Breast epithelium (tissue), 4 donors: Measurements from ENCODE around the gene ZNF286A. TPM values are rescaled to one million over a fixed set of nuclear protein-coding genes. Genes with fewer than 3 reads are reported as not detected.
"Not testable (repeated sequence)": the region's sequence is repeated elsewhere in the genome, so short reads cannot be mapped to it uniquely, and the experiment has no call there.

ENCODE experiments used
- DNase-seq, 2 donors: peaks; one replicate each; pipeline ENCODE4 v3.0.0-alpha.2; 2019; ENCODE audit warnings: low spot score in 2 of 2
- H3K27ac ChIP-seq, 2 donors: fragments of 200-600 bp; sonication (generic) in 1 of 2; one replicate each; pipeline ENCODE4 v1.5.1; 2016 to 2019; ENCODE audit warnings: mild to moderate bottlenecking in 1 of 2
- H3K27me3 ChIP-seq, 2 donors: fragments of 200-600 bp; sonication (generic) in 1 of 2; one replicate each; pipeline versions ENCODE4 v1.5.1 to v1.6.0; 2017 to 2019; ENCODE audit warnings: control low read depth in 1 of 2, mild to moderate bottlenecking in 1 of 2
- H3K36me3 ChIP-seq: fragments of 200-600 bp; one replicate; pipeline ENCODE4 v1.5.1; 2019
- H3K4me1 ChIP-seq, 2 donors: fragments of 200-600 bp; sonication (generic); one replicate each; pipeline ENCODE4 v1.5.1; 2016 to 2019; ENCODE audit warnings: control low read depth in 1 of 2
- H3K4me3 ChIP-seq, 3 donors: fragments of 200-600 bp; sonication (generic); 1 replicate in 2 of 3; 2 replicates in 1 of 3; pipeline ENCODE4 v1.5.1; 2016 to 2019; ENCODE audit warnings: mild to moderate bottlenecking in 3 of 3, moderate library complexity in 2 of 3
- H3K9me3 ChIP-seq, 2 donors: fragments of 200-600 bp; sonication (generic) in 1 of 2; one replicate each; pipeline ENCODE4 v1.5.1; 2016 to 2019; ENCODE audit warnings: control low read depth in 1 of 2
- POLR2A ChIP-seq: fragments of 450-650 bp; IDR thresholded peaks from one replicate; pipeline ENCODE4 v1.6.1; 2016; ENCODE audit warnings: antibody characterized with exemption, mild to moderate bottlenecking, moderate library complexity
- POLR2AphosphoS5 ChIP-seq, 3 donors: sonication (generic); formaldehyde crosslinking; IDR thresholded peaks; one replicate each; pipeline ENCODE4 v1.6.1; 2017; ENCODE audit warnings: antibody characterized with exemption in 3 of 3
- intact Hi-C: fragments of 100-400 bp; cut with DNase I; formaldehyde crosslinking; loops from one replicate; pipeline ENCODE4 v1.15.1; 2023; ENCODE audit warnings: low total_unique reads
- total RNA-seq, 3 donors: library from RNA; depleted of rRNA; stranded (reverse); fragments of >200 nt; gene quantifications; one replicate each; pipeline ENCODE4 v1.1.0, GENCODE V29; 2016
- TF ChIP-seq, protein P1 (sequence below), 3 donors: fragments of 450-650 bp; IDR thresholded peaks; one replicate each; pipeline ENCODE4 v1.5.1; 2016 to 2017; ENCODE audit warnings: antibody characterized with exemption in 3 of 3, mild to moderate bottlenecking in 3 of 3, moderate library complexity in 3 of 3

ZNF286A gene
- 10 to 100 TPM; 22.9 to 27.5 (median 23.3) TPM for total RNA-seq

DNA sequence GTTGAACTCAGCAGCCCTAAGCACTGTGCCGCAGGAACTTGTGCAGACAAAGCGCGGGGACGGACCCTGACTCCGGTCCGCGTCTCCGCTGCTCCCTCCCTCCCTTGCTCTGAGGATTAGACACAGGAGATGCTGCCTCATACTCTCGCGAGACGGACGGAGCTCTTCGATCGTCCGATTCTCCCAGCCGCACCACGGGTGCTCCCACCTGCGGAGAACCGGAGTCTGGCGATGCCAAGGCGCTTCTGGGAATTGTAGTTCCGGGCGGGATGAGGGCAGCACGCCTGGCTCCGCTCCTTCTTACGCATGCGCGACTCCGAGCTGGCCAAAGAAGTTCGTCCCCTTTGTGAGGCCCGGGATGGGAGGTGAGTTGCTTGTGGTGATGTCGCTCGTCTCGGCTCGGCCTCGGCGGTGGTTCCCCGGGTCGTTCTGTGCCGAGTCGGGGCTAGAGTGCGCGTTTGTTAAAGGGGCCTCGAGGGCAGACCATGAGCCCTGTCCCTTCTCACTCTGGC lies at the start of gene ZNF286A:
Gene ZNF286A (plus strand): TSS at position 340 of the 512 bp plus-strand sequence. CDS start 578 bp downstream, outside the sequence.
- H3K9me3 ChIP-seq, H3K4me1 ChIP-seq, H3K27me3 ChIP-seq, H3K36me3 ChIP-seq, intact Hi-C loops: not testable (repeated sequence)
- peak; percentile 64 for TF ChIP-seq POLR2A
- peak; percentile 58 to 80 (median 78) for TF ChIP-seq POLR2AphosphoS5 (IDR thresholded peaks at IDR 0.05)
- peak within 1 kb of the TSS; percentile 73 to 79 for H3K27ac ChIP-seq
- peak within 1 kb of the TSS; percentile 46 to 74 (median 59) for H3K4me3 ChIP-seq
- peak; percentile 99 to 100 for DNase-seq

DNA sequence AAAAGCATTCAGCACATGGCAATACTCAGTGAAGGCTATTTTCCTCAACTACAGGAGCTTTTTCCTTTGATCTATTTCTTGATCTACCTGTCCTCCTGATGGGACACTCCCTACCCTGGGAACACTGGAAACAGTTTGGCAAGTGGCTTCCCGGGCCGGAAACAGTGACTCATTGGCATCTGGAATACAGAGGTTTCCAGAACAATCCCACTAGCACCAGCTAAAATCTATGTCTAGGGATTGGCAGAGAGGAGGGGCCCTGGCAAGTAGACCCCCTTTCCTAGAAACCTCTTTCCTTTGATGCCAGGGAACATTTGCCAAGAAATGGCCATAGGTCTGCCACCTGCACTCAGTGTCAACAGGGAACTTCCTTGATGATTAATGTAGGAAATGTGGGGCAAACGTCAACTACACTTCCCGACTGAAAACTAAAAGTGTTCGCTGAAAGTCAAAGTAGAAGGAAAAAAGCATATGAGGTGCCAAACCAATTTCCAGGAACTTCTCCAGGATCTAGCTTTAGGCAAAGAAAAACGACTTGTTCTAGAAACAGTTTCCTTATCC lies 49.6 kb upstream of the ZNF286A start:
- no peaks in the 10 kb centered on the region for H3K36me3 ChIP-seq
- DNase-seq: peak; percentile 49 to 57
- H3K4me3 ChIP-seq: peak overlapping the region; percentile 47 to 62 (median 48)
- peak; percentile 27 to 61 (median 45) for TF ChIP-seq POLR2AphosphoS5 (IDR thresholded peaks at IDR 0.05)
- TF ChIP-seq, protein P1, sequence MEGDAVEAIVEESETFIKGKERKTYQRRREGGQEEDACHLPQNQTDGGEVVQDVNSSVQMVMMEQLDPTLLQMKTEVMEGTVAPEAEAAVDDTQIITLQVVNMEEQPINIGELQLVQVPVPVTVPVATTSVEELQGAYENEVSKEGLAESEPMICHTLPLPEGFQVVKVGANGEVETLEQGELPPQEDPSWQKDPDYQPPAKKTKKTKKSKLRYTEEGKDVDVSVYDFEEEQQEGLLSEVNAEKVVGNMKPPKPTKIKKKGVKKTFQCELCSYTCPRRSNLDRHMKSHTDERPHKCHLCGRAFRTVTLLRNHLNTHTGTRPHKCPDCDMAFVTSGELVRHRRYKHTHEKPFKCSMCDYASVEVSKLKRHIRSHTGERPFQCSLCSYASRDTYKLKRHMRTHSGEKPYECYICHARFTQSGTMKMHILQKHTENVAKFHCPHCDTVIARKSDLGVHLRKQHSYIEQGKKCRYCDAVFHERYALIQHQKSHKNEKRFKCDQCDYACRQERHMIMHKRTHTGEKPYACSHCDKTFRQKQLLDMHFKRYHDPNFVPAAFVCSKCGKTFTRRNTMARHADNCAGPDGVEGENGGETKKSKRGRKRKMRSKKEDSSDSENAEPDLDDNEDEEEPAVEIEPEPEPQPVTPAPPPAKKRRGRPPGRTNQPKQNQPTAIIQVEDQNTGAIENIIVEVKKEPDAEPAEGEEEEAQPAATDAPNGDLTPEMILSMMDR (IDR thresholded peaks at IDR 0.05): no peak
- TF ChIP-seq POLR2A: no peak
- peak overlapping the region; percentile 68 to 76 for H3K27ac ChIP-seq
- no peaks in the 10 kb centered on the region for H3K27me3 ChIP-seq
- no peaks in the 10 kb centered on the region for H3K9me3 ChIP-seq
- intact Hi-C loops: no loop called here
- H3K4me1 ChIP-seq: peaks cover 0 to 14% of the 10 kb centered on the region in 2 donors

DNA sequence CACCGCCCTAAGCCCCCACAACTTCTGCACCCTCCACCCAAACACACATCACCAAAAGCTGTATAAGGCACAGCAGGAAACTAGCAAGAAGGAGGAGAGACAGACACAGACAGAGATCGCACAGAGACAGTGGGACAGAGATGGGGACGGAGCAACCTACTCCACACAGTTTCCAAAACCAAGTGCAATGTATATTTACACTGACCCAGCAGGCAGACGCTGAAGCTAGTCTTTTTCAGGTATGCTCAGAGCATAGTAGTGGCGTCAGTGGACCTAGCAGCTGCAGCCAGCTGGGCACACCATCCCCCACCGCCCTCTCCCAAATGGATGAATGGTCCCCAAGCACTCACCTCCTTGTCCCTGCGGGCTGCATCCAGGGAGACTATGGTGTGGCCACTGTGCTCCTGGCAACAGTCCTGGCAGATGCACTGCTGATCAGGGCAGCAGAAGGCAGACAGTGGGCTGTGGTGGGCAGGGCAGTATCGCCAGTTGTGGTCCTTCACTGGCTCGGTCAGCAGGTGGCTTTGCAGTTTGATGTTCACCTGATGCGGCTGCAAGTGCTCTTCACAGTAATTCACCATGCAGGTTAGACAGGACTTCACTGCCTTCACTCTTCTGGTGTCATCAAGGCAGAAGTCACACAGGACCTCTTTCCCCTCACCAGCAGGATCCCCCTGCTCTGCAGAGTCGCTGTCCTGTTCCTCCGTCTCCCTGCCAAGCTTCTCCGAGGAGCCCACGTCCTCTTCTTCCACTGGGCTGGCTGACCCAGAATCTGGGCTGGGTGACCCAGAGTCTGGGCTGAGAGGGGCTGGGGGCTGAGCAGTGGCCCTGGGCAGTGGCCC lies 48.6 kb upstream of the ZNF286A start:
- Histone ChIP-seq H3K4me1 (peaks cover 0 to 14% of the 10 kb centered on the region in 2 donors), H3K9me3 (no peaks in the 10 kb centered on the region), H3K36me3 (no peaks in the 10 kb centered on the region), H3K27ac (peak overlapping the region; percentile 68 to 76), H3K27me3 (no peaks in the 10 kb centered on the region), H3K4me3 (peak overlapping the region; percentile 47 to 62 (median 48))
- TF ChIP-seq POLR2AphosphoS5 (IDR thresholded peaks at IDR 0.05) (no peak), POLR2A (no peak)
- TF ChIP-seq, protein P1 (IDR thresholded peaks at IDR 0.05): no peak
- intact Hi-C loops: no loop called here
- no peak for DNase-seq

DNA sequence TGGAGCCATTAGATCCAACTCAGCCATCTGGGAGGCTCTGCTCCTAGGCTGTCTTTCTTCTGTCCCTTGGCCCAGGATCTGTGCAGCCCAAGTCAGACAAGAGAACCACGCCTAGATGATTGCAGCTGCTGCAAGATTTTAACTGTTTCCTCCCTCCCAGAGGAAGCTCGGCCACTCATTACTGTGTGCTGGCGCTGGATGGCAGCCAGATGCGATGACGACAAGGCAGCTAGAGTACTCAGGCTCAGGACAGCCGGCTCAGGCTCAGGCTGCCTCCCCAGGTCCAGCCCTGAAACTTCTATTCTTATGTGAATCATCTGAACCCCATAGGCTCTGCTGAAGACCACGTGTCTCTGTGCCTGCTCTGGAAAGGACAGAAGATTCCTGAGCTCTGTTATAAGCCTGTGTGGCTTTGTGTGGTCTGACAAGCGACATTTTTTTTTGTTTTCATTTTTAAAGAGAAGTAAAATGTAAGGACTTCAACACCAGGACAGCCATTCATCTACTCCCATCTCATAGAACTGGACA lies 47.9 kb upstream of the ZNF286A start:
- Histone ChIP-seq H3K4me1 (peaks cover 0 to 14% of the 10 kb centered on the region in 2 donors), H3K27me3 (no peaks in the 10 kb centered on the region), H3K9me3 (no peaks in the 10 kb centered on the region), H3K4me3 (peak overlapping the region; percentile 47 to 62 (median 48)), H3K36me3 (no peaks in the 10 kb centered on the region), H3K27ac (peak overlapping the region; percentile 68 to 76)
- intact Hi-C loops: no loop called here
- peak in 1 of 3 donors; percentile 70 for TF ChIP-seq POLR2AphosphoS5 (IDR thresholded peaks at IDR 0.05)
- TF ChIP-seq, protein P1 (IDR thresholded peaks at IDR 0.05): no peak
- no peak for TF ChIP-seq POLR2A
- DNase-seq: peak; percentile 80 to 81

- intact Hi-C loops: no loop called here
- Histone ChIP-seq H3K4me3 (no peak overlapping the region), H3K4me1 (peaks cover 0 to 14% of the 10 kb centered on the region in 2 donors), H3K36me3 (no peaks in the 10 kb centered on the region), H3K27me3 (no peaks in the 10 kb centered on the region), H3K9me3 (no peaks in the 10 kb centered on the region), H3K27ac (no peak overlapping the region)
- no peak for DNase-seq
- no peak for TF ChIP-seq POLR2AphosphoS5 (IDR thresholded peaks at IDR 0.05)
- TF ChIP-seq, protein P1 (IDR thresholded peaks at IDR 0.05): no peak
- TF ChIP-seq POLR2A: no peak
These were observed 46.6 kb upstream of the ZNF286A start for GRCh38 chr17:15652960-15653359.

GRCh38 chr17:15654401-15654800 lies 45.2 kb upstream of the ZNF286A start:
- DNase-seq, H3K4me3 ChIP-seq, H3K9me3 ChIP-seq, H3K27ac ChIP-seq, H3K36me3 ChIP-seq, intact Hi-C loops, H3K27me3 ChIP-seq: not testable (repeated sequence)
- H3K4me1 ChIP-seq: peaks cover 0 to 14% of the 10 kb centered on the region in 2 donors
